Effector memory CD8-positive, alpha-beta T cell (primary cell): ENCODE results near the gene ZCCHC9.
"Not testable (repeated sequence)": the region's sequence is repeated elsewhere in the genome, so short reads cannot be mapped to it uniquely, and the experiment has no call there.

Experiments
- ATAC-seq: fragments of 150-1000 bp; cut with Tn5 transposase; replicated peaks from 2 replicates; pipeline ENCODE4 v1.10.0; 2021; ENCODE audit warnings: mild to moderate bottlenecking, moderate library complexity
- DNase-seq, 3 experiments: peaks; one replicate each; pipeline ENCODE4 v3.0.0; 2021
- H3K27ac Mint-ChIP-seq, 2 donors: one replicate each; pipeline ENCODE4 v1.8.0; 2022; ENCODE audit warnings: mild to moderate bottlenecking in 2 of 2, mixed read lengths in 2 of 2, moderate library complexity in 2 of 2
- H3K27me3 Mint-ChIP-seq, 2 donors: one replicate each; pipeline ENCODE4 v1.8.0; 2022; ENCODE audit warnings: mixed read lengths in 2 of 2
- H3K36me3 Mint-ChIP-seq: one replicate; pipeline ENCODE4 v1.8.0; 2022; ENCODE audit warnings: mild to moderate bottlenecking, moderate library complexity, mixed read lengths; ENCODE audit not compliant: insufficient read depth
- H3K4me1 Mint-ChIP-seq, 2 donors: one replicate each; pipeline ENCODE4 v1.8.0; 2022; ENCODE audit warnings: low read depth in 2 of 2, mixed read lengths in 2 of 2
- H3K4me3 Mint-ChIP-seq, 2 donors: one replicate each; pipeline ENCODE4 v1.8.0; 2022; ENCODE audit warnings: mild to moderate bottlenecking in 2 of 2, mixed read lengths in 2 of 2, moderate library complexity in 2 of 2
- H3K9me3 Mint-ChIP-seq, 2 donors: one replicate each; pipeline ENCODE4 v1.8.0; 2022; ENCODE audit warnings: mixed read lengths in 2 of 2

Gene ZCCHC9

DNA sequence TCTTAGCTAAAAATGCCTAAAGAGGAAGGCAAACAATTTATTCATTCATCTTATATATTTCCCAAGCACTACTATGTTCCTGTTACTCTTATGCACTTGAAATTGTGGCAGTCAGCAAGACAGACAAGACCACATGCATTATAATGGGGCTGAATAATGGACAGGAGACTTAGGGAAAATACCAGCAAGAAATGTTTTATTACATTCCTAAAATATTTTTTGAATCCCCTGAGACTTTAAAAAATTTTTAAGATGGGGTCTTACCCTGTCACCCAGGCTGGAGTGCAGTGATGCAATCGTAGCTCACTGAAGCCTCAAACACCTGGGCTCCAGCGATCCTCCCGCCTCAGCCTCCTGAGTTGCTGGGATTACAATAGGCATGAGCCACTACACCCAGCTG, 13.2 kb downstream of the ZCCHC9 start:
- H3K4me3 Mint-ChIP-seq, result no peak overlapping the region
- H3K27ac Mint-ChIP-seq, result no peak overlapping the region
- DNase-seq, result no peak
- H3K9me3 Mint-ChIP-seq, result no peaks in the 10 kb centered on the region
- ATAC-seq, result no peak
- peaks cover 28% of the 10 kb centered on the region for H3K36me3 Mint-ChIP-seq
- H3K4me1 Mint-ChIP-seq, result no peaks in the 10 kb centered on the region
- H3K27me3 Mint-ChIP-seq, result no peaks in the 10 kb centered on the region

DNA sequence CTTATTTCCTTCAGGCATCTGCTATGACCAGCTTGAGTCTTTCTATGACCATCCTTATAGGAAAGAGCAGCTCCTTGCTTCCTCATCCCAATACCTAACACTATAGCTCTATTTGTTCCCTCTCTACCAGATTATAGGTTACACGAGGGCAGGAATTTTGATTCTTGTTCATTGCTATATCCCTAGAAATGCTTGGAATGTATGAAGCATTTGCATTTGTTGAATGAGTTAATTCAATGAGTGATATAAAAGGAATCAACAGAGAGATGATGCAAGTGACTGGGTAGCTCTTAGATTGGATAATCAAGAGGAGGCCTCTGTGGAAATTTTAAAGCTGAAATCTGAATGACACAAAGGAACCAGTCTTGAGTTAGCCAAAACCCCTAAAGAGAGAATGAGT, 13.9 kb downstream of the ZCCHC9 start:
- Mint-ChIP-seq H3K4me3 (no peak overlapping the region), H3K4me1 (no peaks in the 10 kb centered on the region), H3K9me3 (no peaks in the 10 kb centered on the region), H3K27ac (peak overlapping the region in 1 of 2 donors; percentile 44), H3K36me3 (peaks cover 22% of the 10 kb centered on the region), H3K27me3 (no peaks in the 10 kb centered on the region)
- ATAC-seq (no peak), DNase-seq (no peak)

DNA sequence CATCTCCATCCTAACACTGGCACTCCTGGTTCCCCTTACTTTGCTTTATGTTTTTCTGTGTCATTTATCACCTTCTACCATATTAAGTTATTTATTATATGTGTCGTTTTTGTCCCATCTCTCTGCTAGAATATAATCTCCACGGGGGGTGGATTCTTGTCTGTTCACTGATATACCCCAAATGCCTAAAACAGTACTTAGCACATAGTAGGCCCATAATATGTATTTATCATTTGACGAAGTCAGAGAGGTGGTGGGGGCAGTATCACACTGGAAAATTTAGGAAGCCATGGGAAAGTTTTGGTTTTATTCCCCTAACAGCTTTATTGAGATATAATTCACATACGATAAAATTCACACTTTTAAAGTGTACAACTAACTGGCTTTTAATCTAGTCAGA, 14.4 kb downstream of the ZCCHC9 start:
- no peaks in the 10 kb centered on the region for H3K9me3 Mint-ChIP-seq
- no peaks in the 10 kb centered on the region for H3K4me1 Mint-ChIP-seq
- H3K27me3 Mint-ChIP-seq, result no peaks in the 10 kb centered on the region
- peaks cover 18% of the 10 kb centered on the region for H3K36me3 Mint-ChIP-seq
- peak overlapping the region in 1 of 2 donors; percentile 12 for H3K27ac Mint-ChIP-seq
- ATAC-seq (no peak), DNase-seq (no peak)
- no peak overlapping the region for H3K4me3 Mint-ChIP-seq

DNA sequence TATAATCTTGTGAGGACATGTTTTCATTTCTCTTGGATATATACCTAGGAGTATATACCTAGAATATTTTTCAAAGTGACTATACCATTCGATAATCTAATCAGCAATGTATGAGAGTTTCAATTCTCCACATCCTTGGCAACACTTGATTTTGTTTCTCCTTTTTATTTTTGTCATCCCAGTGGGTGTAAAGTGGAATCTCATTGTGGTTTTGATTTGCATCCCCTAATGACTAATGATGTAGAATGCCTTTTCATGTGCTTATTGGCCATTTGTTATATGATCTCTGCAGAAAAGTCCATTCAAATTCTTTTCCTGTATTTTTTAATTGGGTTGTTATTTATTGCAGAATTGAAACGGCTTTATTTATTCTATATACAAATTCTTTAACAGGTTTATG, 15.2 kb downstream of the ZCCHC9 start:
- H3K4me3 Mint-ChIP-seq, result no peak overlapping the region
- ATAC-seq, result no peak
- no peaks in the 10 kb centered on the region for H3K4me1 Mint-ChIP-seq
- no peak overlapping the region for H3K27ac Mint-ChIP-seq
- no peak for DNase-seq
- H3K36me3 Mint-ChIP-seq, result peaks cover 14% of the 10 kb centered on the region
- no peaks in the 10 kb centered on the region for H3K9me3 Mint-ChIP-seq
- no peaks in the 10 kb centered on the region for H3K27me3 Mint-ChIP-seq

DNA sequence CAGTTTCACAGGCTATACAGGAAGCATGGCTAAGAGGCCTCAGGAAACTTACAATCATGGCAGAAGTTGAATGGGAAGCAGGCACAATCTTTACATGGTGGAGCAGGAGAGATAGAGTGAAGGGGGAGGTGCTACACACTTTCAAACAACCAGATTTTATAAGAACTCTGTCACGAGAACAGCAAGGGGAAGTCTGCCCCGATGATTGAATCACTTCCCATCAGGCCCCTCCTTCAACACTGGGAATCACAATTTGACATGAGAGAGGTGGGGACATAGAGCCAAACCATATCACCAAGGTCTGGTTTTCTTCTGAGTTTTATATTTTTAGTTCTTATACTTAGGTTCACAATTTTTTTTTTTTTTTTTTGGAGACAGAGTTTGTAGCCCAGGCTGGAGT, 16.1 kb downstream of the ZCCHC9 start:
- Mint-ChIP-seq H3K27ac (no peak overlapping the region), H3K4me1 (no peaks in the 10 kb centered on the region), H3K36me3 (peaks cover 12% of the 10 kb centered on the region), H3K4me3 (no peak overlapping the region), H3K27me3 (no peaks in the 10 kb centered on the region), H3K9me3 (no peaks in the 10 kb centered on the region)
- ATAC-seq (no peak), DNase-seq (no peak)

DNA sequence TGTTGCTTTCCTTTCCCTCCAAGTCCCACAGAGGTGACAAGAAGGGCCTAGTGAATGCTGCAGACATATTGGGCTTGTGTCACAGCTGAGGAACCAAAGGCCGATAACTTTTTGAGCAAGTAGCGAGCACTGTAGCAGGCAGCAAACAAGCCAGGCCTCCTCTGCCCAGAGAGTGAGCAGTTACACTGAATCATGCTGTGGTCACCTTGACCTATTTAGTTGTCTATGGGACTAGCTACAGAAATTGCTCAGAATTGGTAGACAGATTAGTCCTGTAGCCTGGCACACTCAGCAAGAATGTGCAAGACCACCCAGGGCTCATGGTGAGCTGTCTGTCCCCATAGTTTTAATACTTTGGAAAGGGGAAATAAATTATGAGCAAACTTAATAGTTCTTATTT, 25.2 kb downstream of the ZCCHC9 start:
- ATAC-seq (no peak), DNase-seq (no peak)
- Mint-ChIP-seq H3K4me1 (no peaks in the 10 kb centered on the region), H3K9me3 (no peaks in the 10 kb centered on the region), H3K4me3 (no peak overlapping the region), H3K27ac (no peak overlapping the region), H3K27me3 (peaks cover 9 to 10% of the 10 kb centered on the region in 2 donors), H3K36me3 (no peaks in the 10 kb centered on the region)

DNA sequence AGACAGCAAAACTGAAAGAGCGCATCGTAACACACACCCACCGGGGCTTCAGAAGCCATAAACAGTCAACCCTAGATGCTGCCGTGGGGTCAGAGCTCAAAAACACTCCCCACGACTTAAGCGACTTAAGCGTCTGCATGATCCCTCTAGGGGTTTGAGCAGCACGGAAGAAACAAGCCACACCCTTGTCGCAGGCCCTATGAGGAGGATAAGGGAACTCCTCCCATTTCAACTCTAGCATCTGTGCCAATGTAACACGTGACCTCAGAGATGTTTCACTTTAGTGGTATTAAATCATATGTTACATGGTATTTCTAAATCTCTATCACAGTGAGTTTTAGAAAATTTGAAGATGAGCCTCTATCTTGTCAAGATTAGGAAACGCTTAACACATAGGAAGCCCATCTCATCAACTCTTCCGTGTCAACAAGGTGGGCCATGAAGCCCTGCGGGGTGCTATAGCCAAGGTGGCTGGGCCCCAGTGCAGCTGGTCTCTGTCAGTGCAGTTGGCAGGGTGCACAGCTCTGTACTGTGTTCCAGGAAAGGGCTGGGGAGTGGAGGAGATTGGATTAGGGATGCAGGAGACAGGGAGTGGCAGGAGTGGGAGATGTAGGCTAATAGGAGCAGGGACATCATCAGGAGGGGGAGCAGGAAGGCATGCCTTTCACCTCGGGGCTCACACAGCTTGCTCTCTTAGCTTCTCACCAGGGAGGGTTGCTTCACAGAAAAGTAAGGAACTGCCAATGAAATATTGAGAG, 33.1 kb downstream of the ZCCHC9 start:
- no peaks in the 10 kb centered on the region for H3K9me3 Mint-ChIP-seq
- ATAC-seq (peak; percentile 80), DNase-seq (peak in 2 of 3 experiments; percentile 3 to 7)
- no peaks in the 10 kb centered on the region for H3K36me3 Mint-ChIP-seq
- H3K27me3 Mint-ChIP-seq, result peaks cover 6 to 9% of the 10 kb centered on the region in 2 donors
- H3K4me1 Mint-ChIP-seq, result peaks cover 0 to 6% of the 10 kb centered on the region in 2 donors
- H3K4me3 Mint-ChIP-seq, result peak overlapping the region; percentile 58 to 79
- H3K27ac Mint-ChIP-seq, result peak overlapping the region in 1 of 2 donors; percentile 90

DNA sequence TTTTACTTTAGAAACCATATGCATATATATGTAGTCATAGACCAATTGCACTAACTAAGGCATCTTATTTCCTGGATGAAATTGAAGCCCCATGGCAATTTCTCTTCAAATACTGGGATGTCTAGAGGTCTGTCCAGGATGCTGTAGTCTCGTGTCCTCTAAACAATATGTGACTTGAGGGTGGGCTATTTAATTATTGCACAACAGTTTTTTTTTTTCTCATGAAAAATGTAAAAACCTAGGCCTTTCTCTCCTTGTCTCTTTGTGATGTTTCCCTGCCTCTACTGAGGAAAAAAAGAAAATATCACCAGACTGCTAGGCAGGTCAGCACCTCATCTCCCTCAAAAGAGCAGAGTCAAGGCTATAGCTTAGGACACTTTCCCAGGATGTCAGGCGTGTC, 34.6 kb downstream of the ZCCHC9 start:
- Mint-ChIP-seq H3K4me3 (no peak overlapping the region), H3K36me3 (no peaks in the 10 kb centered on the region), H3K27ac (no peak overlapping the region), H3K4me1 (peaks cover 0 to 6% of the 10 kb centered on the region in 2 donors), H3K27me3 (peaks cover 7 to 9% of the 10 kb centered on the region in 2 donors), H3K9me3 (no peaks in the 10 kb centered on the region)
- DNase-seq (no peak), ATAC-seq (no peak)

DNA sequence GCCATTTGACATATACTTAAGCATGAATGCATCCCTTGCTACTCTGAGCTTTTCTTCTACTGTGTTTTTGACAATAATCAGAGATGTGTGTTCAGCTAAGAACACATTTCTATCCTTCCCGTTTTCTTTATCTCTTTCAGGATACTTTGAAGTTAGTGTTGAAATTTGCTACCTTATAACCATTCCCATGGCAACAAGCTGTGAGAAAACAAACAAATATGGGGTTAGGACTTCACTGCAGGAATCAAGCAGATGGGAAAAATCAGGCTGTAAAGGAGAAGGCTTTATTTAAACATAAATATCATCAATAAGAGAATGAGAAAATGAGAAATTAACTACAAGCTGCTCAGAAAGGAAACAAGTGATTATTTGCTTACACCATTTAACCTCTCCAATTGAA, 35.2 kb downstream of the ZCCHC9 start:
- peaks cover 0 to 6% of the 10 kb centered on the region in 2 donors for H3K4me1 Mint-ChIP-seq
- no peaks in the 10 kb centered on the region for H3K36me3 Mint-ChIP-seq
- ATAC-seq (no peak), DNase-seq (no peak)
- peaks cover 9 to 14% of the 10 kb centered on the region in 2 donors for H3K27me3 Mint-ChIP-seq
- no peak overlapping the region for H3K4me3 Mint-ChIP-seq
- no peaks in the 10 kb centered on the region for H3K9me3 Mint-ChIP-seq
- H3K27ac Mint-ChIP-seq, result no peak overlapping the region

DNA sequence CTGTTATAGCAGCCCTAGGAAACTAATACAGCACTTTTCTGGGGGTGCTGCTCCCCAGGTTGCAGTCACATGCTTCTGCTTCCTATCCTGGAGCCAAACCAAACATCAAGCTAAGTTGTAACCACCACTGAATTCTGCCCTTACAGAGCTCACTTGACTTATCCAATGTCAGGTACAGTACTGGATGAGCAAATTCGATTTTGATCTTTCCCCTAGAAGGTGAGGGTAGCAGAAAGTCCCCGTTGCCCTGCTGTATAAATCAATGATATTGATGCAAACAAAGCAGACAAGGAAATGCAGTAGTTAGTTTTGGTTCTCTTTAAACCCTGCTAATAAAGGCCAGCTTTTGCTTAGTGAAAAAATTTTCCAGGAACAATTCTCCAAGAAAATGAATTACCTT, 36.4 kb downstream of the ZCCHC9 start:
- ATAC-seq, result no peak
- H3K4me1 Mint-ChIP-seq, result peaks cover 0 to 6% of the 10 kb centered on the region in 2 donors
- H3K27ac Mint-ChIP-seq, result no peak overlapping the region
- no peaks in the 10 kb centered on the region for H3K36me3 Mint-ChIP-seq
- no peak overlapping the region for H3K4me3 Mint-ChIP-seq
- peaks cover 9 to 18% of the 10 kb centered on the region in 2 donors for H3K27me3 Mint-ChIP-seq
- no peaks in the 10 kb centered on the region for H3K9me3 Mint-ChIP-seq
- no peak for DNase-seq

DNA sequence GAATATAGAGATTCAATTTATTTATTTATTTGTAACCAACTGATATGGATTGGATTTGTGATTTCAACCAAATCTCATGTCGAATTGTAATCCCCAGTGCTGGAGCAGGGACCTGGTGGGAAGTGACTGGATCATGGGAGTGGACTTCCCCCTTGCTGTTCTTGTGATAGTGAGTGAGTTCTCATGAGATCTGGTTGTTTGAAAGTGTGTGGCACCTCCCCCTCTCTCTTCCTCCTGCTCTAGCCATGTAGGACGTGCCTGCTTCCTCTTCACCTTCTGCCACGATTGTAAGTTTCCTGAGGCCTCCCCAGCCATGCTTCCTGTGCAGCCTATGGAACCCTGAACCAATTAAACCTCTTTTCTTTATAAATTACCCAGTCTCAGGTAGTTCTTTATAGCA, 36.8 kb downstream of the ZCCHC9 start:
- H3K4me1 Mint-ChIP-seq, H3K36me3 Mint-ChIP-seq, H3K9me3 Mint-ChIP-seq, ATAC-seq, H3K4me3 Mint-ChIP-seq, DNase-seq, H3K27ac Mint-ChIP-seq: not testable (repeated sequence)
- peaks cover 9 to 16% of the 10 kb centered on the region in 2 donors for H3K27me3 Mint-ChIP-seq

DNA sequence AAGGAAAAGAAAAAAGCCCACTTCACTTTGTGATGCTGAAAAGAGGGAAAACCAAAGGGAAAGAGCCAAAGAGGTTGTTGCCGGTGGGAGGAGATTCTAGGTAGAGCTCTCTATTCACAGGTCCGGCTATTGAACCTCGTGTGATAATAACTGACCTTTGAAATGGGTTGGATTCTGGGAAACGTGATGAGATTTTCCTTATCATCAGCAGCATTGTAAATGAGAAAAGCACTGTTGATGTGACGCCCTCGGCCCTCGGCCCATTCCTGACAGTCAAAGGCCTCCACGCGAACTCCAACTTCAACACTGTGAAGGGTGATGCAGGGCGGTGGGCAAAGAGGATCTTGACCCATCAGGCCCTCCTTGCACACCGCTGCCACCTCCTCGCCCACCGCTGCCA, 43.3 kb downstream of the ZCCHC9 start:
- ATAC-seq (no peak), DNase-seq (no peak)
- Mint-ChIP-seq H3K27me3 (peaks cover 0 to 23% of the 10 kb centered on the region in 2 donors), H3K36me3 (no peaks in the 10 kb centered on the region), H3K4me1 (no peaks in the 10 kb centered on the region), H3K4me3 (no peak overlapping the region), H3K27ac (no peak overlapping the region), H3K9me3 (no peaks in the 10 kb centered on the region)

DNA sequence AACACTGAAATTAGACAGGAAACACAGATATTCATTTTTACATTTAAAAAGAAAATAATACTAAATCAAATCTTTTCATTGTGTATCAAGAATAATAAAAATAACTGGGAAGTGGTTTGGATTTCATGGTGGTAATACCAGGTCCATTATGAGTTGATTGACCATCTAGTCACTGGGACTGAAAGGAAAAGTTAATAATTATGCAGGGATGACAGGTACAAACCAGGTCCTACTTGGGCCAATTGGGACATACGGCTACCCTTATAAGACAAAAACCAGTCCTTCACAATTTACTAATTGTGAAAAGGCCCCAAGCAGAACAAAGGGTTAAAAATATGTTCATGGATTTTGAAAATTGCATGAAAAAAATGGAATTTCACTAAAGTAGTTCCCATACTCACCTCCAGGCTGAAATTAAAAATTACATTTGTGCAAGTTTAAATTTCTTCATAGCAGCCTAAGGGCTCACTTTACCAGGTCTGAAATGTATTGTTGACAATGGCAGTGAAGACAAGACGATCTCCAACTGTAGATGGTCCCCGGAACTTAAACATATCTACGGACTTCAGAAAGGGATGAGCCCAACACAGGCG, 44.1 kb downstream of the ZCCHC9 start:
- H3K36me3 Mint-ChIP-seq, result no peaks in the 10 kb centered on the region
- no peak for DNase-seq
- no peak overlapping the region for H3K4me3 Mint-ChIP-seq
- H3K9me3 Mint-ChIP-seq, result no peaks in the 10 kb centered on the region
- no peaks in the 10 kb centered on the region for H3K4me1 Mint-ChIP-seq
- H3K27ac Mint-ChIP-seq, result no peak overlapping the region
- peaks cover 0 to 23% of the 10 kb centered on the region in 2 donors for H3K27me3 Mint-ChIP-seq
- ATAC-seq, result no peak

DNA sequence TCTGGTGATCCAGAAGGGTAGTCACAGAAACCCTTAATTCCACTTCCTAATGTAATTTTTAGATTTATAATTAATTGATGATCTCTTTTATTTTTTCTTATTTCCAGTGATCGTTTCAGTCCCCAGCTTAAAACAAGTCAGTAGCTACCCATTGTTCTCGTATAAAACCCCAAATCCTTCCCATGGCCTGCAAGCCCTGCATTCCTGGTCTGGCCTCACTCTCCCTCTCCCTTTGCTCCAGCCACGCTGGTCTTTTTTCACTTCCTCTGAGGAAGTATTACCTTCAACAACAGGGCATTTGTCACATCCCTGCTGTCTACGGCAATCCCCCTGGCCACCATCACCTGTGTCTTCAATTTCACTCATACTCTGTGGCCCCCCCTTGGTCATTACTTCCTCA, 47.8 kb downstream of the ZCCHC9 start:
- Mint-ChIP-seq H3K27ac (no peak overlapping the region), H3K9me3 (no peaks in the 10 kb centered on the region), H3K4me3 (no peak overlapping the region), H3K36me3 (no peaks in the 10 kb centered on the region), H3K27me3 (peaks cover 3 to 10% of the 10 kb centered on the region in 2 donors), H3K4me1 (no peaks in the 10 kb centered on the region)
- DNase-seq (no peak), ATAC-seq (no peak)
